Spleen (tissue), 11 donors: ENCODE measurements around the gene HOXD13. TPM values are rescaled to one million over a fixed set of nuclear protein-coding genes. Genes with fewer than 3 reads are reported as not detected.

ENCODE experiments used
- DNase-seq: peaks from one replicate; pipeline ENCODE4 v3.0.0-alpha.2; 2020
- H3K27ac ChIP-seq, 8 donors: fragments of 200-600 bp; sonication (generic) in 7 of 8; 1 replicate in 4 of 8; 2 replicates in 4 of 8; pipeline versions ENCODE4 v1.5.0 to v1.8.0; 2016 to 2021; ENCODE audit warnings: inconsistent platforms in 4 of 8, mild to moderate bottlenecking in 4 of 8, moderate library complexity in 1 of 8
- H3K27me3 ChIP-seq, 7 donors: fragments of 200-600 bp; sonication (generic) in 6 of 7; replicated peaks in 1 of 7; 1 replicate in 4 of 7; 2 replicates in 3 of 7; pipeline versions ENCODE4 v1.5.0 to v1.8.0; 2016 to 2021; ENCODE audit warnings: inconsistent platforms in 3 of 7, mild to moderate bottlenecking in 1 of 7
- H3K36me3 ChIP-seq, 6 donors: fragments of 200-600 bp; sonication (generic) in 5 of 6; 1 replicate in 4 of 6; 2 replicates in 2 of 6; pipeline versions ENCODE4 v1.5.0 to v1.8.0; 2016 to 2021; ENCODE audit warnings: inconsistent platforms in 2 of 6
- H3K4me1 ChIP-seq, 6 donors: fragments of 200-600 bp; sonication (generic) in 5 of 6; 1 replicate in 3 of 6; 2 replicates in 3 of 6; pipeline versions ENCODE4 v1.5.0 to v1.8.0; 2016 to 2021; ENCODE audit warnings: inconsistent platforms in 3 of 6
- H3K4me3 ChIP-seq, 8 donors: fragments of 200-600 bp; sonication (generic) in 7 of 8; 1 replicate in 4 of 8; 2 replicates in 4 of 8; pipeline versions ENCODE4 v1.5.0 to v1.8.0; 2016 to 2021; ENCODE audit warnings: inconsistent platforms in 4 of 8, mild to moderate bottlenecking in 4 of 8, moderate library complexity in 2 of 8
- H3K9me3 ChIP-seq, 8 donors: fragments of 200-600 bp; sonication (generic) in 7 of 8; 1 replicate in 4 of 8; 2 replicates in 4 of 8; pipeline versions ENCODE4 v1.5.0 to v1.8.0; 2016 to 2021; ENCODE audit warnings: inconsistent platforms in 4 of 8
- POLR2A ChIP-seq, 3 donors: fragments of 450-650 bp; IDR thresholded peaks; one replicate each; pipeline ENCODE4 v1.5.1; 2017; ENCODE audit warnings: antibody characterized with exemption in 3 of 3, mild to moderate bottlenecking in 1 of 3
- POLR2AphosphoS5 ChIP-seq, 3 donors: sonication (generic); formaldehyde crosslinking; IDR thresholded peaks; one replicate each; pipeline ENCODE4 v1.5.1; 2017; ENCODE audit warnings: antibody characterized with exemption in 3 of 3
- WGBS, 5 donors: extraction: QIAGEN DNeasy Blood & Tissue Kit in 3 of 5; methylation state at CpG; one replicate each; pipeline versions ENCODE4 v1.1.5 to v1.1.7; 2013 to 2018; 5-methylcytosine and 5-hydroxymethylcytosine counted together
- intact Hi-C: fragments of 100-400 bp; cut with DNase I; formaldehyde crosslinking; loops from one replicate; pipeline ENCODE4 v1.15.0; 2023; ENCODE audit warnings: low total_unique reads
- polyA plus RNA-seq, 3 donors: library from polyadenylated mRNA; stranded (reverse); fragments of 200-250 nt; gene quantifications; one replicate each; pipeline ENCODE4 v1.2.1, GENCODE V29; 2013
- total RNA-seq, 7 donors: library from RNA; depleted of rRNA in 3 of 7; stranded (reverse); fragments of >200 nt in 3 of 7; fragmentation: NEBNext Ultra II Directional in 4 of 7; extraction: Animal tissue kit (Norgen Biotek cat#: 25700) in 4 of 7; gene quantifications; one replicate each; pipeline versions ENCODE4 v1.1.0 to v1.2.1, GENCODE V29; 2016 to 2021
- TF ChIP-seq, protein P1 (sequence below), 11 experiments: fragments of 200-600 bp in 7 of 11; fragments of 450-650 bp in 4 of 11; sonication (generic) in 4 of 11; IDR thresholded peaks in 8 of 11; conservative IDR thresholded peaks in 3 of 11; 1 replicate in 7 of 11; 2 replicates in 4 of 11; pipeline versions ENCODE4 v1.4.0 to v1.8.0; 2016 to 2021; ENCODE audit warnings: antibody characterized with exemption in 11 of 11, inconsistent platforms in 4 of 11, mild to moderate bottlenecking in 1 of 11
- donor health status: healthy with polysubstance abuse.
- donor health status: DM: no; HTN: no; CAD: no; lungs with moderate emphysema.
- donor health status: DM: no; HTN: no; CAD: no.
- donor health status: Bipolar disorder and iron deficiency.
- donor health status: healthy.
- donor health status: DM: no; HTN: no; CAD: no.
- donor health status: DM: yes; HTN: yes; CAD: no.

The HOXD13 gene
- total and polyA plus RNA-seq, 10 donors: not detected

DNA sequence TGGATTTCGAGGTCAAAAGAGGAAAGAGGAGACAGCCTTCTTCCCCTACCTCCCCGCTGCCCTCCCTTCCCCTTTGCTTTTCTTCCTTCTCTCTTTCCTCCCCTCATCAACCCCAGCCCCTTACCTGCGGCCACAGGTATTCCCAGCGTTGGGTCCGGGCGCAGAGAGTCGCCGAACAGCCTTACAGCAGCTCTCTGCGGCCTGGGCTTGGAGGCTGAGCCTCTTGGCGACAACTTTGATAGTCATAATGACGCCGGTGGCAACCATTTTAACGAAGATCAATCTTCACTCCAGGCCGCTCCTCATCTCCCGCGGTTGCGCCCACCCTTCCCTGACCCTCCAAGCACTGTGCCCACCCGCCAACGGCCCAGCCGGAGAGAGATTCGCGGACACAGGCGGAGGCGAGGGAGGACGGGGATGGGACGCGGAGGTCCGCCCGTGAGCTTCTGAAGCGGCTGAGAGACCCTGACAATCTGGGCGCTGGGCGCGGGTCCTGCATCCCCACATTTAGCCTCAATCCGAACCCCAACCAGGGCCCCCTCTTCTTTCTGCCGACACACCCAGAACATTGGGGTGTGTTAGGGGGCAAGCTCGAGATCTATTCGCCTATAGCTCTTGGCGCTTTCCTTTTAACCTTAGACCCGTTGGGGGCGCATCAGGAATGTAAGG is 7.3 kb upstream of the HOXD13 start:
- intact Hi-C loops: loop anchor here (5.0 kb wide), 1 partner anchor 718 kb away; no protein-coding TSS in a partner anchor
- H3K27ac ChIP-seq: no peak overlapping the region
- TF ChIP-seq, protein P1, sequence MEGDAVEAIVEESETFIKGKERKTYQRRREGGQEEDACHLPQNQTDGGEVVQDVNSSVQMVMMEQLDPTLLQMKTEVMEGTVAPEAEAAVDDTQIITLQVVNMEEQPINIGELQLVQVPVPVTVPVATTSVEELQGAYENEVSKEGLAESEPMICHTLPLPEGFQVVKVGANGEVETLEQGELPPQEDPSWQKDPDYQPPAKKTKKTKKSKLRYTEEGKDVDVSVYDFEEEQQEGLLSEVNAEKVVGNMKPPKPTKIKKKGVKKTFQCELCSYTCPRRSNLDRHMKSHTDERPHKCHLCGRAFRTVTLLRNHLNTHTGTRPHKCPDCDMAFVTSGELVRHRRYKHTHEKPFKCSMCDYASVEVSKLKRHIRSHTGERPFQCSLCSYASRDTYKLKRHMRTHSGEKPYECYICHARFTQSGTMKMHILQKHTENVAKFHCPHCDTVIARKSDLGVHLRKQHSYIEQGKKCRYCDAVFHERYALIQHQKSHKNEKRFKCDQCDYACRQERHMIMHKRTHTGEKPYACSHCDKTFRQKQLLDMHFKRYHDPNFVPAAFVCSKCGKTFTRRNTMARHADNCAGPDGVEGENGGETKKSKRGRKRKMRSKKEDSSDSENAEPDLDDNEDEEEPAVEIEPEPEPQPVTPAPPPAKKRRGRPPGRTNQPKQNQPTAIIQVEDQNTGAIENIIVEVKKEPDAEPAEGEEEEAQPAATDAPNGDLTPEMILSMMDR (IDR thresholded peaks at IDR 0.05 in 8 of 11, conservative IDR thresholded peaks at IDR 0.05 in 3 of 11): no peak
- TF ChIP-seq POLR2AphosphoS5 (IDR thresholded peaks at IDR 0.05) (no peak), POLR2A (IDR thresholded peaks at IDR 0.05) (no peak)
- 6 to 12% (median 7%) methylated on average over 40 of the region's 40 CpGs for WGBS, 5 donors
- peaks cover 32 to 100% (median 100%) of the 10 kb centered on the region in 7 donors for H3K27me3 ChIP-seq
- no peak for DNase-seq
- peak overlapping the region in 1 of 8 donors; percentile 5 for H3K4me3 ChIP-seq
- H3K9me3 ChIP-seq: peaks cover 0 to 41% (median 4%) of the 10 kb centered on the region in 8 donors
- peaks cover 0 to 3% (median 0%) of the 10 kb centered on the region in 6 donors for H3K36me3 ChIP-seq
- peaks cover 4 to 65% (median 35%) of the 10 kb centered on the region in 6 donors for H3K4me1 ChIP-seq

DNA sequence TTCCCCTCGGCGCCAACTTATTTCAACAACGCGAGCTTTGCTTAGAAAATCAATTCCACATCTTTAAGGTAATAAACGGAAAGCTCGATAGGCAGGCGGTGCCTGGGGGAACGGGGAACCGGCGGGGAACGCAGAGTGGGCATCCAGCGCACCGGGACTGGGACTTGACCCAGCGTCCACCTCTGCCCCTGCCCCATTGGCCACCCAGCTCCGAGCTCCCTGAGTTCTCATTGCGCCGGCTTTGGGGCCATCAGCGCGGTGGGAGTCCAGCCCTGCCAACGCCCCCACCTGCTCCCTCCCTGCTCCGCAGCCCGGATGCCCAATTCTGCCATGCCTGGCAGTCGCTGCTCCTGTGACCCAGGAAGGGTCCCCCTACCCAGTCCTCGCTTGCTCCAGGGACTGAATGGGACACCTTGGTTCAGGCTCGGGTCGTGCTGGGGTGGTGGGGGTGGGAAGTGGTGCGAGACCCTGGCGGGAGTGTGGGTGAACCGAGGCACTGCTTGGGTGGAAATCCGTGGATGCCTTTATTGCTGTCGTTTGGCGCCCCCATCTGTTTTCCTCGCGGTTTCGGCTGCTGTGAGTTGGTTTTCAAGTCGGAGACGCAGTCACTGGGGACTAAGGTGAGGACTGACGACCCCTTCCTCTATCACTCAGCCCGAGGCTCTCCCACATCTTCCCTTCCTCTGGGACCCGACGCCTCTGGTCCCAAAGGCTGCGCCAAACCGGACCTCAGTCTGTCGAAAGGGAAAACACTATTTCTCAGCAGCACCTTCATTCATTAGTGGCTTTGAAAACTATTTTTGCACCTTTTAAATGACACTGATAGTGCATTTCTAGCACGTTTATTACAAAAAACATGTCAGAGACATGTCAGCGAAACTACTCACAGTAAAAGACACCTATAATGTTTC is 6.4 kb upstream of the HOXD13 start:
- H3K27me3 ChIP-seq: peaks cover 25 to 100% (median 100%) of the 10 kb centered on the region in 7 donors
- WGBS, 5 donors: 4 to 6% (median 5%) methylated on average over 37 to 46 of the region's 46 CpGs

DNA sequence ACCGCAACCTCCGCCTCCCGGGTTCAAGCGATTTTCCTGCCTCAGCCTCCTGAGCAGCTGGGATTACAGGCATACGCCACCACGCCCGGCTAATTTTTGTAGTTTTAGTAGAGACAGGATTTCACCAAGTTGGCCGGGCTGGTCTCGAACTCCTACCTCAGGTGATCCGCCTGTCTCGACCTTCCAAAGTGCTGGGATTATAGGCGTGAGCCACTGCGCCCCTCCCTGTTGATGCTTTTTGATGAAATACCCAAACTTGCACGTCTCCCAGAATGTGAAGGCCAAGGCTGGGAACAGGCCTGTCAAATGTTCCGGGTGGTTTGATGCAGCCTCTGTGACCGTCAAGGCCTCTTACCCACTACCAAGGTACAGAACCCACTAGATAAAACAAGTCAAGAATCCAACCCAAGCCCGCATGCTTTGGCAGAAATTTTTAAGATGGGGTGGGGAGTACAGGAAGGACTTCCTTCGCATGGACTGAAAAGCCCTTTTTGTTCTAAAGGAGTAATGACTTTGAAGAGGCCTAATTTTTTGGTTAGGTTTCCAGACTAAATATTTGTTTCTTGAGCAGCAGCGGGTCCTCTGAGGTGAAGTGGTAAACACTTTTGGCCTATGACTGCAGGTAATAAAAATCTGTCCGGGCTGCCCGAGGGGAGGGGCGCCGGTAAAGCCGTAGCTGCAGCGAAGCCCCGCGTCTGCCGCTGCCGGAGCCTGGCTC is 5.0 kb upstream of the HOXD13 start:
- WGBS, 5 donors: 21 to 23% (median 22%) methylated on average over 29 of the region's 29 CpGs
- Histone ChIP-seq H3K4me1 (peaks cover 5 to 58% (median 30%) of the 10 kb centered on the region in 6 donors), H3K4me3 (peak overlapping the region in 6 of 8 donors; percentile 6 to 57 (median 14)), H3K9me3 (peaks cover 0 to 20% (median 0%) of the 10 kb centered on the region in 8 donors), H3K27ac (no peak overlapping the region), H3K27me3 (peaks cover 27 to 100% (median 100%) of the 10 kb centered on the region in 7 donors), H3K36me3 (no peaks in the 10 kb centered on the region)
- intact Hi-C loops: loop anchor here (5.0 kb wide), 1 partner anchor 720 kb away; no protein-coding TSS in a partner anchor
- TF ChIP-seq POLR2AphosphoS5 (IDR thresholded peaks at IDR 0.05) (no peak), POLR2A (IDR thresholded peaks at IDR 0.05) (no peak)
- TF ChIP-seq, protein P1 (IDR thresholded peaks at IDR 0.05 in 8 of 11, conservative IDR thresholded peaks at IDR 0.05 in 3 of 11): no peak
- DNase-seq: no peak

More for the DNA sequence above, 6.4 kb upstream of the HOXD13 start:
- Histone ChIP-seq H3K4me1 (peaks cover 4 to 57% (median 30%) of the 10 kb centered on the region in 6 donors), H3K27ac (no peak overlapping the region), H3K9me3 (peaks cover 0 to 33% (median under 1%) of the 10 kb centered on the region in 8 donors), H3K36me3 (peaks cover 0 to 3% (median 0%) of the 10 kb centered on the region in 6 donors), H3K4me3 (no peak overlapping the region)
- no peak for TF ChIP-seq POLR2A (IDR thresholded peaks at IDR 0.05)
- no peak for TF ChIP-seq POLR2AphosphoS5 (IDR thresholded peaks at IDR 0.05)
- TF ChIP-seq, protein P1 (IDR thresholded peaks at IDR 0.05 in 8 of 11, conservative IDR thresholded peaks at IDR 0.05 in 3 of 11): no peak
- no peak for DNase-seq
- intact Hi-C loops: loop anchor here (5.0 kb wide), 1 partner anchor 719 kb away; no protein-coding TSS in a partner anchor
